SK-N-SH (cell line): ENCODE data around the gene PODNL1. TPM values are rescaled to one million over a fixed set of nuclear protein-coding genes. Genes with fewer than 3 reads are reported as not detected.
A peak's percentile ranks its signal among the peaks of the same experiment; 100 is the strongest.

Experiments
- CTCF ChIA-PET: fragments of 300-600, 350-600 bp; formaldehyde crosslinking; extraction: SDS; loops from one replicate; lab custom pipeline; 2021; lab: Yijun Ruan, JAX
- POLR2A ChIA-PET: fragments of 350-600 bp; sonication (Branson Sonifier 250); formaldehyde crosslinking; extraction: SDS; loops from one replicate; lab custom pipeline; 2020; ENCODE audit warnings: antibody characterized with exemption, inconsistent platforms; lab: Yijun Ruan, JAX
- DNase-seq: peaks from one replicate; pipeline ENCODE4 v3.0.0; 2012
- H2AFZ ChIP-seq: fragments of 200-600 bp; sonication (generic); 2 replicates; pipeline ENCODE4 v1.8.1; 2016; ENCODE audit warnings: antibody characterized with exemption, mild to moderate bottlenecking, low read depth
- H3F3A ChIP-seq: fragments of 200-600 bp; sonication (generic); replicated peaks from 2 replicates; pipeline ENCODE3; 2016; ENCODE audit warnings: antibody characterized with exemption, mild to moderate bottlenecking; ENCODE audit not compliant: insufficient read depth
- H3K27ac ChIP-seq, 2 experiments: fragments of 200-500 bp in 1 of 2; fragments of 200-600 bp in 1 of 2; sonication (Bioruptor generic) in 1 of 2; sonication (generic), shearing (Covaris generic) in 1 of 2; 2 replicates each; pipeline versions ENCODE4 v1.5.1 to v1.6.1; 2014 to 2016; ENCODE audit warnings: low read depth in 2 of 2, inconsistent platforms in 1 of 2, low read length in 1 of 2, mild to moderate bottlenecking in 1 of 2, mixed read lengths in 1 of 2
- H3K27me3 ChIP-seq: fragments of 200-600 bp; sonication (generic), shearing (Covaris generic); 2 replicates; pipeline ENCODE4 v1.6.1; 2016; ENCODE audit warnings: mixed run types; ENCODE audit not compliant: insufficient read depth
- H3K36me3 ChIP-seq, 2 experiments: fragments of 200-500 bp in 1 of 2; fragments of 200-600 bp in 1 of 2; sonication (Bioruptor generic) in 1 of 2; sonication (generic) in 1 of 2; replicated peaks in 1 of 2; 2 replicates each; pipeline versions ENCODE3 to v1.5.1; 2014 to 2016; ENCODE audit warnings: low read length in 1 of 2, mild to moderate bottlenecking in 1 of 2; ENCODE audit not compliant: insufficient read depth in 2 of 2, control insufficient read depth in 1 of 2
- H3K4me1 ChIP-seq, 2 experiments: fragments of 200-500 bp in 1 of 2; fragments of 200-600 bp in 1 of 2; sonication (Bioruptor generic) in 1 of 2; sonication (generic), shearing (Covaris generic) in 1 of 2; 2 replicates each; pipeline versions ENCODE4 v1.5.1 to v1.6.1; 2014 to 2016; ENCODE audit warnings: low read depth in 1 of 2, low read length in 1 of 2, mixed run types in 1 of 2; ENCODE audit not compliant: insufficient read depth in 2 of 2, control insufficient read depth in 1 of 2
- H3K4me2 ChIP-seq: fragments of 200-600 bp; sonication (generic), shearing (Covaris generic); 2 replicates; pipeline ENCODE4 v1.6.1; 2017; ENCODE audit warnings: mixed run types
- H3K4me3 ChIP-seq, 2 experiments: fragments of 200-500 bp in 1 of 2; fragments of 200-600 bp in 1 of 2; sonication (Bioruptor generic) in 1 of 2; sonication (generic), shearing (Covaris generic) in 1 of 2; 2 replicates each; pipeline versions ENCODE4 v1.5.1 to v1.8.1; 2014 to 2016; ENCODE audit warnings: low read depth in 2 of 2, inconsistent platforms in 1 of 2, low read length in 1 of 2, mild to moderate bottlenecking in 1 of 2, mixed read lengths in 1 of 2, moderate library complexity in 1 of 2
- H3K79me2 ChIP-seq: fragments of 200-600 bp; sonication (generic); 2 replicates; pipeline ENCODE4 v1.8.1; 2017; ENCODE audit warnings: mild to moderate bottlenecking; ENCODE audit not compliant: insufficient read depth
- H3K9ac ChIP-seq: fragments of 200-600 bp; sonication (generic); 2 replicates; pipeline ENCODE4 v1.6.1; 2017; ENCODE audit warnings: mixed run types
- H3K9me2 ChIP-seq: fragments of 200-600 bp; sonication (generic); 2 replicates; pipeline ENCODE4 v1.6.1; 2017; ENCODE audit warnings: mixed run types
- H3K9me3 ChIP-seq: fragments of 200-600 bp; sonication (generic); 2 replicates; pipeline ENCODE4 v1.6.1; 2017; ENCODE audit warnings: mixed run types, mild to moderate bottlenecking, moderate library complexity
- H4K20me1 ChIP-seq: fragments of 200-600 bp; sonication (generic); 2 replicates; pipeline ENCODE4 v1.6.1; 2017; ENCODE audit warnings: mild to moderate bottlenecking, mixed run types; ENCODE audit not compliant: insufficient read depth
- CHD2 ChIP-seq: fragments of 150-350 bp; IDR thresholded peaks from 2 replicates; pipeline ENCODE4 v1.6.1; 2018; ENCODE audit warnings: low read length; ENCODE audit not compliant: partially characterized antibody
- EP300 ChIP-seq, 2 experiments: IDR thresholded peaks; 2 replicates each; pipeline versions ENCODE4 v1.4.0 to v1.6.1; 2012; ENCODE audit warnings: borderline replicate concordance in 1 of 2, low read depth in 1 of 2, low read length in 1 of 2
- EZH2phosphoT487 ChIP-seq: fragments of 200-600 bp; sonication (generic); IDR thresholded peaks from 2 replicates; pipeline ENCODE4 v1.6.1; 2017; ENCODE audit warnings: low read depth, mixed run types, mild to moderate bottlenecking, antibody characterized with exemption, moderate library complexity, borderline replicate concordance
- FOXJ3 ChIP-seq: sonication (generic); formaldehyde crosslinking; IDR thresholded peaks from 2 replicates; pipeline ENCODE4 v1.5.1; 2020; ENCODE audit warnings: mild to moderate bottlenecking, missing genetic modification reagents
- FOXM1 ChIP-seq: IDR thresholded peaks from 2 replicates; pipeline ENCODE4 v1.4.0; 2012; ENCODE audit warnings: low read depth, mild to moderate bottlenecking
- POLR2AphosphoS5 ChIP-seq: IDR thresholded peaks from 2 replicates; pipeline ENCODE4 v1.6.1; 2012; ENCODE audit warnings: low read depth, low read length
- RCOR1 ChIP-seq: fragments of 150-350 bp; IDR thresholded peaks from 2 replicates; pipeline ENCODE4 v1.6.1; 2017; ENCODE audit warnings: antibody characterized with exemption, low read length
- RXRA ChIP-seq: IDR thresholded peaks from 2 replicates; pipeline ENCODE4 v1.4.0; 2012; ENCODE audit warnings: low read depth, mild to moderate bottlenecking, borderline replicate concordance
- SIN3A ChIP-seq: IDR thresholded peaks from 2 replicates; pipeline ENCODE4 v1.6.1; 2012; ENCODE audit warnings: low read depth, mild to moderate bottlenecking, low read length, moderate library complexity, borderline replicate concordance
- SMC3 ChIP-seq: IDR thresholded peaks from 2 replicates; pipeline ENCODE4 v1.6.1; 2012; ENCODE audit warnings: low read depth, low read length, improper control_type of control experiment
- TAF1 ChIP-seq: IDR thresholded peaks from 2 replicates; pipeline ENCODE4 v1.6.1; 2012; ENCODE audit warnings: low read depth, mild to moderate bottlenecking, low read length, moderate library complexity, borderline replicate concordance
- TCF12 ChIP-seq: IDR thresholded peaks from 2 replicates; pipeline ENCODE4 v1.4.0; 2012
- WGBS: methylation state at CpG from one replicate; pipeline ENCODE4 v1.1.6; 2017; ENCODE audit warnings: low lambda C conversion rate; 5-methylcytosine and 5-hydroxymethylcytosine counted together
- polyA plus RNA-seq, 3 experiments: library from polyadenylated mRNA; depleted of rRNA; stranded (reverse); fragments of >200 nt; gene quantifications; 2 replicates each; pipeline ENCODE4 v1.2.3, GENCODE V29; 2012
- TF ChIP-seq, protein P1 (sequence below): IDR thresholded peaks from 2 replicates; pipeline ENCODE4 v1.6.1; 2012; ENCODE audit warnings: mild to moderate bottlenecking, low read depth, low read length, moderate library complexity
- TF ChIP-seq, protein P2 (sequence below): fragments of 150-350 bp; IDR thresholded peaks from 2 replicates; pipeline ENCODE4 v1.6.1; 2016; ENCODE audit warnings: mild to moderate bottlenecking, low read depth, low read length

The PODNL1 gene
- polyA plus RNA-seq, 1 of the 3 experiments (the other 2 are of a cell fraction): 7.5 TPM

DNA sequence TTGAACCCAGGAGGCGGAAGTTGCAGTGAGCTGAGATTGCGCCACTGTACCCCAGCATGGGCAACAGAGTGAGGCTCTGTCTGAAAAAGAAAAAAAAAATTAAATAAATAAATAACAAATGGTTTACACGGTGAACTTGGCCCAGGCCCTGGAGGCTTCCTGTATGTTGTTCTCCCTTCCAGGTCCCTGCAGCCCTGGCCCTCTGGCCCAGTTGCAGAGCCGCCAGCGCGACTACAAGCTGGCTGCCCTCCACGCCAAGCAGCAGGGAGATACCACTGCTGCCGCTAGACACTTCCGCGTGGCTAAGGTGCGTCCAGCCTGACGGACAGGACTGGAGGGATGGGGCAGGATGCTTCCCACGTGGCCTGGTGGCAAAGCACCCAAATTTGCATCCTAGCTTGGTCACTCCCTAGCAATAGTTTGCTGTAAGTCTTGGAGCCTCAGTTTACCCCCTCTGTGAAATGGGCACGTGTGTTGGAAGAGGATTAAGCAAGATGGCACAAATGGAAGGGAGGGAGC lies 20.3 kb downstream of the PODNL1 start:
- H3K27me3 ChIP-seq: no peaks in the 10 kb centered on the region
- no peaks in the 10 kb centered on the region for H3K79me2 ChIP-seq
- WGBS: 92% methylated on average over 12 of the region's 14 CpGs
- H3K4me1 ChIP-seq: no peaks in the 10 kb centered on the region
- DNase-seq: peak; percentile 15
- no peaks in the 10 kb centered on the region for H3K9me3 ChIP-seq
- H3K4me2 ChIP-seq: no peak overlapping the region
- CTCF ChIA-PET: interaction anchor here (0.7 to 1.3 kb wide), 5 partner anchors 16 to 155 kb away, joined by 3 to 4 read pairs (median 3); partner anchors contain the start of gene IL27RA
- no peaks in the 10 kb centered on the region for H4K20me1 ChIP-seq
- TF ChIP-seq TCF12: no peak
- TF ChIP-seq, protein P1, sequence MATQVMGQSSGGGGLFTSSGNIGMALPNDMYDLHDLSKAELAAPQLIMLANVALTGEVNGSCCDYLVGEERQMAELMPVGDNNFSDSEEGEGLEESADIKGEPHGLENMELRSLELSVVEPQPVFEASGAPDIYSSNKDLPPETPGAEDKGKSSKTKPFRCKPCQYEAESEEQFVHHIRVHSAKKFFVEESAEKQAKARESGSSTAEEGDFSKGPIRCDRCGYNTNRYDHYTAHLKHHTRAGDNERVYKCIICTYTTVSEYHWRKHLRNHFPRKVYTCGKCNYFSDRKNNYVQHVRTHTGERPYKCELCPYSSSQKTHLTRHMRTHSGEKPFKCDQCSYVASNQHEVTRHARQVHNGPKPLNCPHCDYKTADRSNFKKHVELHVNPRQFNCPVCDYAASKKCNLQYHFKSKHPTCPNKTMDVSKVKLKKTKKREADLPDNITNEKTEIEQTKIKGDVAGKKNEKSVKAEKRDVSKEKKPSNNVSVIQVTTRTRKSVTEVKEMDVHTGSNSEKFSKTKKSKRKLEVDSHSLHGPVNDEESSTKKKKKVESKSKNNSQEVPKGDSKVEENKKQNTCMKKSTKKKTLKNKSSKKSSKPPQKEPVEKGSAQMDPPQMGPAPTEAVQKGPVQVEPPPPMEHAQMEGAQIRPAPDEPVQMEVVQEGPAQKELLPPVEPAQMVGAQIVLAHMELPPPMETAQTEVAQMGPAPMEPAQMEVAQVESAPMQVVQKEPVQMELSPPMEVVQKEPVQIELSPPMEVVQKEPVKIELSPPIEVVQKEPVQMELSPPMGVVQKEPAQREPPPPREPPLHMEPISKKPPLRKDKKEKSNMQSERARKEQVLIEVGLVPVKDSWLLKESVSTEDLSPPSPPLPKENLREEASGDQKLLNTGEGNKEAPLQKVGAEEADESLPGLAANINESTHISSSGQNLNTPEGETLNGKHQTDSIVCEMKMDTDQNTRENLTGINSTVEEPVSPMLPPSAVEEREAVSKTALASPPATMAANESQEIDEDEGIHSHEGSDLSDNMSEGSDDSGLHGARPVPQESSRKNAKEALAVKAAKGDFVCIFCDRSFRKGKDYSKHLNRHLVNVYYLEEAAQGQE: no peak
- no peak for TF ChIP-seq EZH2phosphoT487
- no peak for TF ChIP-seq POLR2AphosphoS5
- no peak for TF ChIP-seq SMC3
- TF ChIP-seq, protein P2, sequence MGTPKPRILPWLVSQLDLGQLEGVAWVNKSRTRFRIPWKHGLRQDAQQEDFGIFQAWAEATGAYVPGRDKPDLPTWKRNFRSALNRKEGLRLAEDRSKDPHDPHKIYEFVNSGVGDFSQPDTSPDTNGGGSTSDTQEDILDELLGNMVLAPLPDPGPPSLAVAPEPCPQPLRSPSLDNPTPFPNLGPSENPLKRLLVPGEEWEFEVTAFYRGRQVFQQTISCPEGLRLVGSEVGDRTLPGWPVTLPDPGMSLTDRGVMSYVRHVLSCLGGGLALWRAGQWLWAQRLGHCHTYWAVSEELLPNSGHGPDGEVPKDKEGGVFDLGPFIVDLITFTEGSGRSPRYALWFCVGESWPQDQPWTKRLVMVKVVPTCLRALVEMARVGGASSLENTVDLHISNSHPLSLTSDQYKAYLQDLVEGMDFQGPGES: no peak
- TF ChIP-seq SIN3A: no peak
- no peak for TF ChIP-seq RXRA
- TF ChIP-seq RCOR1: no peak
- TF ChIP-seq EP300 (IDR thresholded peaks at IDR 0.05; ENCODE audit: borderline replicate concordance in 1 of 2, low read depth in 1 of 2, low read length in 1 of 2): no peak
- no peak for TF ChIP-seq CHD2
- TF ChIP-seq TAF1: no peak
- TF ChIP-seq FOXM1: no peak
- no peak for TF ChIP-seq FOXJ3 (CRISPR knock-in tag)
- TF ChIP-seq, all 33 proteins: peak for 0
- Histone ChIP-seq H3K9ac (no peak overlapping the region), H3K27ac (no peak overlapping the region), H3F3A (no peaks in the 10 kb centered on the region), H2AFZ (no peak overlapping the region), H3K9me2 (no peaks in the 10 kb centered on the region), H3K36me3 (peaks cover 13 to 27% of the 10 kb centered on the region in 2 experiments), H3K4me3 (no peak overlapping the region)
- POLR2A ChIA-PET: interaction anchor here (0.8 kb wide), 1 partner anchor 766 kb away, joined by 3 read pairs; no protein-coding TSS in a partner anchor
